Testis (tissue), 3 donors: ENCODE measurements around the gene VKORC1L1. TPM values are rescaled to one million over a fixed set of nuclear protein-coding genes. Genes with fewer than 3 reads are reported as not detected.

Source experiments
- DNase-seq: peaks from one replicate; pipeline ENCODE4 v3.0.0-alpha.2; 2019
- H3K27ac ChIP-seq, 2 donors: fragments of 200-600 bp; sonication (generic); one replicate each; pipeline ENCODE4 v1.5.1; 2019
- H3K27me3 ChIP-seq: fragments of 200-600 bp; sonication (generic); one replicate; pipeline ENCODE4 v1.5.1; 2019
- H3K36me3 ChIP-seq: fragments of 200-600 bp; sonication (generic); one replicate; pipeline ENCODE4 v1.5.1; 2017; ENCODE audit warnings: low read depth; ENCODE audit errors: missing control alignments
- H3K4me1 ChIP-seq: fragments of 200-600 bp; sonication (generic); one replicate; pipeline ENCODE4 v1.5.1; 2019
- H3K4me3 ChIP-seq, 2 donors: fragments of 200-600 bp; sonication (generic); one replicate each; pipeline ENCODE4 v1.5.1; 2017 to 2019
- H3K9me3 ChIP-seq: fragments of 200-600 bp; sonication (generic); one replicate; pipeline ENCODE4 v1.5.1; 2017
- POLR2A ChIP-seq: fragments of 450-650 bp; IDR thresholded peaks from one replicate; pipeline ENCODE4 v1.6.1; 2017; ENCODE audit warnings: antibody characterized with exemption, mild to moderate bottlenecking, moderate library complexity
- whole genome bisulfite sequencing, 2 donors: methylation state at CpG; one replicate each; pipeline ENCODE4 v1.1.5; 2018; 5-methylcytosine and 5-hydroxymethylcytosine counted together
- intact Hi-C: fragments of 100-400 bp; cut with DNase I; formaldehyde crosslinking; loops from one replicate; pipeline ENCODE4 v1.15.1; 2023; ENCODE audit warnings: low total_unique reads
- polyA plus RNA-seq: library from polyadenylated mRNA; stranded (reverse); fragments of 350-450 nt; fragmentation: Illumina TruSeq; extraction: RNeasy Lipid Tissue Mini Kit (QIAGEN cat#74804); gene quantifications from one replicate; pipeline ENCODE4 v1.2.3, GENCODE V29; 2014; ENCODE audit warnings: low read depth, low replicate concordance; ENCODE audit not compliant: insufficient read depth
- small RNA-seq, 2 donors: library from RNA; depleted of rRNA; stranded (forward); fragments of <200 nt; gene quantifications; one replicate each; pipeline ENCODE3, GENCODE V24; 2016
- total RNA-seq, 2 donors: library from RNA; depleted of rRNA; stranded (reverse); fragments of >200 nt; gene quantifications; one replicate each; pipeline ENCODE4 v1.2.3, GENCODE V29; 2016
- TF ChIP-seq, protein P1 (sequence below), 3 experiments: fragments of 450-650 bp in 2 of 3; fragments of 200-600 bp in 1 of 3; sonication (generic) in 1 of 3; IDR thresholded peaks; one replicate each; pipeline ENCODE4 v1.5.1; 2016 to 2019; ENCODE audit warnings: antibody characterized with exemption in 3 of 3, mild to moderate bottlenecking in 2 of 3, moderate library complexity in 1 of 3

Gene VKORC1L1
- total and polyA plus RNA-seq, 3 donors from 2014 or later, result 11.4 to 22.0 (median 13.5) TPM

DNA sequence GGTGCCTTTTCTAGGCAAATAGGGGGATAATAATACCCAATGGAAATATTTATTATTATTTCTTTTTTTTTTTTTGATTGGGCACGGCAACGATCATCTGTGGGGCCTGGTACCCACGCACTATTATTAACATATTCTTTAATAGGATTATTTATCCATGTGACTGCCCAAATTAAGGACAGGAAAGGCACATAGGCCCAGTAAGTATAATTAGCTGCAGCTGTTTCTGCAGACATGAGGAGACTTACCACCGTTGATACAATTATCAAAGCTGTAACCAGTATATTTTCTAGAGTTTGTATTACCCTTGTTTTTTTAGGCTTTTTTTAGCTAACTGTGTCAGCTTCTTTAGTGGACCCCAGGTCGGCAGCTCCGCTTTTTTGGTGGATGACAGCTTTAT lies 134.4 kb downstream of the VKORC1L1 start:
- no peaks in the 10 kb centered on the region for H3K27me3 ChIP-seq
- no peak overlapping the region for H3K27ac ChIP-seq
- no peak overlapping the region for H3K4me3 ChIP-seq
- intact Hi-C loops, result no loop called here
- no peak for DNase-seq
- no peaks in the 10 kb centered on the region for H3K9me3 ChIP-seq
- WGBS, 2 donors, result 81 to 83% methylated on average over 6 of the region's 6 CpGs
- TF ChIP-seq POLR2A, result no peak
- TF ChIP-seq, protein P1, sequence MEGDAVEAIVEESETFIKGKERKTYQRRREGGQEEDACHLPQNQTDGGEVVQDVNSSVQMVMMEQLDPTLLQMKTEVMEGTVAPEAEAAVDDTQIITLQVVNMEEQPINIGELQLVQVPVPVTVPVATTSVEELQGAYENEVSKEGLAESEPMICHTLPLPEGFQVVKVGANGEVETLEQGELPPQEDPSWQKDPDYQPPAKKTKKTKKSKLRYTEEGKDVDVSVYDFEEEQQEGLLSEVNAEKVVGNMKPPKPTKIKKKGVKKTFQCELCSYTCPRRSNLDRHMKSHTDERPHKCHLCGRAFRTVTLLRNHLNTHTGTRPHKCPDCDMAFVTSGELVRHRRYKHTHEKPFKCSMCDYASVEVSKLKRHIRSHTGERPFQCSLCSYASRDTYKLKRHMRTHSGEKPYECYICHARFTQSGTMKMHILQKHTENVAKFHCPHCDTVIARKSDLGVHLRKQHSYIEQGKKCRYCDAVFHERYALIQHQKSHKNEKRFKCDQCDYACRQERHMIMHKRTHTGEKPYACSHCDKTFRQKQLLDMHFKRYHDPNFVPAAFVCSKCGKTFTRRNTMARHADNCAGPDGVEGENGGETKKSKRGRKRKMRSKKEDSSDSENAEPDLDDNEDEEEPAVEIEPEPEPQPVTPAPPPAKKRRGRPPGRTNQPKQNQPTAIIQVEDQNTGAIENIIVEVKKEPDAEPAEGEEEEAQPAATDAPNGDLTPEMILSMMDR (IDR thresholded peaks at IDR 0.05), result no peak
- no peaks in the 10 kb centered on the region for H3K4me1 ChIP-seq
- no peaks in the 10 kb centered on the region for H3K36me3 ChIP-seq

Small RNAs within 50 kb of the gene (small RNA-seq; reads per million reads assigned to genes)
- 0 reads per million in 2 donors for gene AC073261.1
- 0 reads per million in 2 donors for gene RNU6-973P

Other genes with a start within 250 kb of the VKORC1L1 start
- 10 to 100 TPM; 44.0 to 44.6 TPM for gene GUSB, start 109.1 kb downstream of the VKORC1L1 start, total RNA-seq
- 82.4 TPM for gene GUSB, start 109.1 kb downstream of the VKORC1L1 start, polyA plus RNA-seq
- 10 to 100 TPM; 12.0 to 15.9 TPM for gene ASL, start 202.7 kb downstream of the VKORC1L1 start, total RNA-seq
- gene ASL, start 202.7 kb downstream of the VKORC1L1 start, polyA plus RNA-seq, result 9.5 TPM
- gene CRCP, start 241.8 kb downstream of the VKORC1L1 start, total RNA-seq, result 10 to 100 TPM; 39.4 to 48.6 TPM
- gene CRCP, start 241.8 kb downstream of the VKORC1L1 start, polyA plus RNA-seq, result 23.7 TPM